ENCODE data around the gene DAGLA.

DNA sequence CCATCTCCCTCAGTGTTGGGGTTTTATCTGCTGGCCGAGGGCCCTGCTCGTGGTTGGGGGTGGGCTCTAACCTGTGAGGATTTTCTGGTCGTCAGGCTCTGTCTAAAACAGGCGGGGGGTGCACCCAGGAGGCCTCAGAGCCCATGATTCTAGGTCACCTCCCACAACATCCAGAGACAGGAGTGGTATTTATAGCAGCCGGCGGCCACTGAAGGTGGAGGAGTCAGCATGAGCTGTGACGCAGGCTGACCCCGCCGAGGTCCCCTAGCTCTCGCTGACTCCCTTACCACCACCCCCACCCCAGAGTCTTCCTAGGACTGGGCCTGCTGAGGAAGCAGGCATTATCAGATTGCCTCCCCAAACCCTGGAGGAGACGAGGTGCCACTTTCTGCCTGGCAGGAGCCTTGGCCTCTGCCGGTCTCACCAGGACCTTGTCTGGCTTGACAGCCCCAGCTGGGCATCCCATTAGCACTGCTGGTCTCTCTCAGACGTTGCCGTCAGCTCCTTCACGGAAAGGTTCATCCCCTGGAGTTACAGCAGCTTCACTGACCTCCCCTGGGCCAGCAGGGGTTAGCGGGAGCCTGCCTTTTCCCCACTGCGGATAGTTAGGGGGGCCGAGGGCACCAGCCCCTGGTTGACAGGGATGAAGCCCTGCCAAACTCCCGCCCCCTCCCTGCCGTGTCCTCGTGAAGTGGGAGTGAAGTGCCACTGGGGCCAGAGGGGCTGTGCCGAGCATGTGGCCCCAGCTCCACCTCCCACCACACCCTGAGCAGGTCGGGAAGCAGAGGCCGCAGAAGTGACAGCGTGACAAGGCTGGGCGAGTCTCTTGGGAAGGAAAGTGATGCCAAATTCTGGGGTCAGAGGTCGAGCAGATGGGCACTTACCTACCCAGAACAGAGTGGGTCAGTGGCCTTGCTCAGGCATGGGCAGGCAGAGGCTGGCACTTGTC is 26.5 kb downstream of the DAGLA start:
- TF ChIP-seq, protein P1, sequence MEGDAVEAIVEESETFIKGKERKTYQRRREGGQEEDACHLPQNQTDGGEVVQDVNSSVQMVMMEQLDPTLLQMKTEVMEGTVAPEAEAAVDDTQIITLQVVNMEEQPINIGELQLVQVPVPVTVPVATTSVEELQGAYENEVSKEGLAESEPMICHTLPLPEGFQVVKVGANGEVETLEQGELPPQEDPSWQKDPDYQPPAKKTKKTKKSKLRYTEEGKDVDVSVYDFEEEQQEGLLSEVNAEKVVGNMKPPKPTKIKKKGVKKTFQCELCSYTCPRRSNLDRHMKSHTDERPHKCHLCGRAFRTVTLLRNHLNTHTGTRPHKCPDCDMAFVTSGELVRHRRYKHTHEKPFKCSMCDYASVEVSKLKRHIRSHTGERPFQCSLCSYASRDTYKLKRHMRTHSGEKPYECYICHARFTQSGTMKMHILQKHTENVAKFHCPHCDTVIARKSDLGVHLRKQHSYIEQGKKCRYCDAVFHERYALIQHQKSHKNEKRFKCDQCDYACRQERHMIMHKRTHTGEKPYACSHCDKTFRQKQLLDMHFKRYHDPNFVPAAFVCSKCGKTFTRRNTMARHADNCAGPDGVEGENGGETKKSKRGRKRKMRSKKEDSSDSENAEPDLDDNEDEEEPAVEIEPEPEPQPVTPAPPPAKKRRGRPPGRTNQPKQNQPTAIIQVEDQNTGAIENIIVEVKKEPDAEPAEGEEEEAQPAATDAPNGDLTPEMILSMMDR (IDR thresholded peaks at IDR 0.05) = no peak
- no peak for TF ChIP-seq POLR2A (IDR thresholded peaks at IDR 0.05)
